HG02623 (cell line): Measurements from ENCODE around the gene KCNJ1.

ENCODE experiments used
- ATAC-seq: cut with Tn5 transposase; IDR thresholded peaks from one replicate; pipeline ENCODE4 v1.9.1; 2021; ENCODE audit warnings: moderate library complexity; ENCODE audit not compliant: unreplicated experiment

The KCNJ1 gene

DNA sequence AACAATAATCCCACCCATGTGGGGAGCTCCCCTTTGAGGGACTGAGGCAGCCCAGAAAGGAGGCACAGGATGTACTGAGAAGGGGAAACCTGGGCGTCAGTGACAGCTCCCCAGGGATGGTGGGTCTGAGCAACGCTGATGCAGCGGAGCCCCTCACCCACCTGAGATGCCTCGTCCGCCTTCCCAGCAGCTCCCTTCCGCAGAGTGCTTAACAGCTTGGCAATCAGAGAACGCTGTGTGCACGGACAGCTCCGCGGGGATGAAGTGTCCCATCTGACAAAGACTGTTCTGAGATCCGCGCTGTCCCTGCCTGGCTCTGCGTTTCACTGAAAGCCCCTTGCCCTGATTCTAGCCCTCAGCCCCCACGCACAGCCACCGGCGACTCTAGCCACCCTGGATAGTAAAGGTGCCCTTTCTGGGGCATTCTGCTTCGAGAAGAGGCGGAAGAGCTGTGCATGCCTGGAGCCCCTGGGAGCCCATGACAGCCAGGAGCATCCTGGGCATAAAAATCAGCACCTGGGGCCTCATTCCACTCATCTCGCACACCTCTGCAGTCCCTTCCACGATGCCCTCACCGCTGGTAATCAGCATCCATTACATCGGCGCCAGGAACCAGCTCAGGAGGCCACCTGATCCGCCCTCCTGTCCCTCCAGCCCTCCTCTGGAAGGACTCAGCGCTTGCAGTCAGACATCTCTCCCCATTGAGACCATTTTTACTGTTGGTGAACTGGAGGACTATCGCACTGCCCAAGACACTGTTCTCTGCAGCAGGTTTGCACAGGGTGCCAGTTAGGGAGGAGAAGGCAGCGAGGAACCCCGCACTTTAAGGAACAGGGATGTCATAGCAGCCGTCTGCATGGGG is 34.8 kb upstream of the KCNJ1 start:
- no peak for ATAC-seq

- no peak for ATAC-seq
Measured at GRCh38 chr11:128900468-128900867, 33.4 kb upstream of the KCNJ1 start.

GRCh38 chr11:128898580-128899344 is 31.7 kb upstream of the KCNJ1 start:
- ATAC-seq, result no peak

- ATAC-seq, result no peak
Measured at GRCh38 chr11:128897826-128898225, 30.7 kb upstream of the KCNJ1 start.

DNA sequence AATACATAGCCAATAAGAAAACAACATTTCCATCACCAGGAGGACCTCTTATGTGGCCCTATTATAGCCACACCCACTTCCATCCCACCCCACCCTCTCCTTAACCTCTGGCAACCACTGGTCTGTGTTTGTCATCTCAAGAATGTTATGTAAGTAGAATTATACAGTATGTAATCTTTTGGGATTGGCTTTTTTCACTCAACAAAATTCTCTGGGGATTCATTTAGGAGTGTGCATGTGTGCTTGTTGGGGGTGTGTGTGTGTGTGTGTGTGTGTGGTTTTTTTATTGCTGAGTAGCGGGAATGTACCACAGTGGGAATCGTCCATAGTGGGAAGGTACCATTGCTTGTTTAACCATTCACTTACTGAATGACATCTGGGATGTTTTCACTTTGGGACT is 29.3 kb upstream of the KCNJ1 start:
- no peak for ATAC-seq

- no peak for ATAC-seq
Measured at GRCh38 chr11:128895526-128895925, 28.4 kb upstream of the KCNJ1 start.

DNA sequence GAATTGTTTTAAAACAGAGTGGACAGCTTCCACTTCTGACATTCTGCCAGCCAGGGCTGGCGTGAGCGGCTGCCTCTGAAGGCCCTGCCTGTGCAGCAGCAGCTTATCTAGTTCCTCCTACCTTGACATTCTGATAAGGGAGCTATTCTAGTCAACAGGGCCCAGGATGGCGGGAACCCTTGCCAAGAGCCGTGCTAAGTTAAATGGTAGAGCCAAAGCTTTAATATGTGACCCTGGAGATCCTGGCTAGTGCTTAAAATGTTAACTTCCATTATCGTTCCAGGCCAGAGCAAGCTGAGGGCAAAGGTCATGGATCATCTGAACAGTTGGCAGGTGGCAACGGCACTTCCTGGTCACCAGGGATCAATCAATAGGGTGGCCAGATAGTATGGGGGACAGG is 27.6 kb upstream of the KCNJ1 start:
- ATAC-seq, result no peak

- ATAC-seq, result no peak
Measured at GRCh38 chr11:128894286-128894681, 27.2 kb upstream of the KCNJ1 start.

GRCh38 chr11:128893578-128894285 is 26.6 kb upstream of the KCNJ1 start:
- ATAC-seq, result peak; percentile 67

- ATAC-seq, result no peak
Measured at GRCh38 chr11:128892866-128893565, 25.9 kb upstream of the KCNJ1 start.

- ATAC-seq, result no peak
Measured at GRCh38 chr11:128891913-128892398, 24.9 kb upstream of the KCNJ1 start.

DNA sequence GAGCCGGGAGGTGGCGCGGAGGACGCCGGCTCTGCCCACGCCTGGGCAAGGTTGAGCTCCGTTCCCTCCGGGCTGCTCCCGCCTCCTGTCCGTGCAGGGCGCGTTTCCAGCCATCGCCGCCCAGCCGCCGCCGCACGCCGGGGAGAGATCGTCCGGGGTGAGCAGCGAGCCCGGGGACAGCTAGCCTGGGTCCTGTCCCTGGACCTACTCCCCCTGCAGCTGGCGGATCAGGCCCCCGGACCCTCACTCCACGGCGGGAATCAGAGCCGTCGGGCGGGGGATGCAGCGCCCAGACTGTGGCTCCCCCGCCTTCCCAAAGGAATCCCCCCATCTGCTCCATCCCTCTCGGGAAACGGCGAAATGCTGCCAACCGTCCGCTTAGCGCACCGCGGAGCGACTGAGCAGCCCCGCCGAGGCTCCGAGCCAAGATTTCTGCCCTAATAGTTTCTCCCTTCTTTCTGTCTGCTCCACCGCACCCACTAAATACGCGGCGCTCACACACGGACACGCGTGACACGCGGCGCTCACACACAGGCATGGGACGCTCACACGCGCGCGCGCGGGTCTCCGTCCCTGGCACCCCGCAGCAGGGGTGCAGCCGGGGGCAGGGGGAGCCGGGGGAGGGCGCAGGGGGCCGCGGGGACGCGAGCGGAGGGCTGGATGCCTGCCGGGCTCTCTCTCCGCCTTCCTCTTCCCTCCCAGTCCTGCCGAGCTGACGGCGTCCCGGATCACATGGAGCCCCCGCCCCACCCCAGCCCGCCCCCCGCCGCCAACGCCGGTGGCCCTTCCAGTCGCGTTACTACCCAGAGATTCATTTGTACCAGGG is 23.7 kb upstream of the KCNJ1 start, which contains the start of gene KCNJ5:
KCNJ5 (plus strand) TSS at position 814 of the 826 bp plus-strand sequence. CDS start 19,918 bp downstream, outside the sequence.
- no peak for ATAC-seq

GRCh38 chr11:128890216-128890542 is 23.1 kb upstream of the KCNJ1 start:
- ATAC-seq, result no peak

DNA sequence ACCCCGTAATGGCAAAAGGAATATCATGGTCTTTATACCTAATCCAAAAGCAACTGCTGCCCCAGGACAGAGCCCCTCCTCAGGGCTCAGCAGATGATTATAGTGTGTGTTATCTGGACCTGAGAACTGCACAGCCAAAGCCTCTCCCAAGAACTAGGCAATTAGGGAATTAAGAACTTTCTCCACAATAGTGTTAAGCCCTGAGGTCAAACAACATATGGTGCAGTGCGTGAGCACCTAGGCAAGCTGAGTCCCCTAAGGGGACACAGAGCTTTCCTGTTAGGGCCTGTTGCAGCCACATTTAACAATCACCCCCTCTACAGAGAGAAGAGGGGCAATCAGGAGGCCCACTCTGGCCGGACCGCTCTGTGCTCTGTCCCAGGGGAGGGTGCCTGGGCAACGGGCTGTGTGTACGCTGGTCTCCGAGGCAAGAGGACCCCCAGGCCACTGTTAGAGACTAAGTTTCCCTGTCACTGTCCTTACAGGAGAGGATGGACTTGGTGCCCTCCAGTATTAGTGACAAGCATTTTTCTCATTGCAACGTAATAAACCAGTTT is 22.6 kb upstream of the KCNJ1 start:
- ATAC-seq, result no peak

- no peak for ATAC-seq
Measured at GRCh38 chr11:128888034-128888985, 21.2 kb upstream of the KCNJ1 start.

- no peak for ATAC-seq
Measured at GRCh38 chr11:128886406-128887124, 19.5 kb upstream of the KCNJ1 start.

DNA sequence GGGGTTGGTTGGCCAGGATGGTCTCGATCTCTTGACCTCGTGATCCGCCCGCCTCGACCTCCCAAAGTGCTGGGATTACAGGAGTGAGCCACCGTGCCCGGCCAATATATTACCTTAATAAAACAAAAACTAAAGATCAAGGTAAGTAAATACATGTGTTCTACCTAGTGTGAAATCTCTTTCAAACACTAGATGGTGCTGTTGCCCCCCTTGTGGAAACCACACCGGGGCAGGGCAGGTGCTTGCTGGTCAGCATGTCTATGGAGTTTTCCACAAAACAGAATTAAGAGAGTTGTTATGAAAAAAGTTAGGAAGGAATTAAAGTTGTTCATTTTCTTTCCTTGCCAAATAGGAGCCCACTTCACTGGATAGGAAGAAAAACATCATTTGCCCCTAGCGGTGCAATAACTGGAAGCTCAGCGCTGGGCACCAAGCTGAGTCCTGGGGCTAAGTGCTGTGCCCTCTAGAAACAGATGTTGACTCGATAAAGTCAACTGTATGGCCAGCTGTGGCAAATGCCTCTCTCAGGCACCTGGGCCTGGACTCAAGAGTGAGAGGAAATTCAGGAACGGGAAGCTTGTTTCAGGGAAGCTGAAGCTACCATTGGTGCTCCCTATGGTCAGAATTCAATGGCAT is 17.7 kb upstream of the KCNJ1 start:
- peak; percentile 82 for ATAC-seq
